NCI-H1092 treated with DMSO at 0.1 percent for 48 hours (cell line): ENCODE measurements around the gene TSC22D1.
A peak's percentile ranks its signal among the peaks of the same experiment; 100 is the strongest.

ENCODE experiments used
- DNase-seq: peaks from one replicate; lab custom pipeline; 2025; lab: John Stamatoyannopoulos, UW

Gene TSC22D1

GRCh38 chr13:44425815-44426078 lies 150.4 kb downstream of the TSC22D1 start:
- DNase-seq, result no peak

- peak; percentile 36 for DNase-seq
Measured at GRCh38 chr13:44425041-44425814, 150.9 kb downstream of the TSC22D1 start.

DNA sequence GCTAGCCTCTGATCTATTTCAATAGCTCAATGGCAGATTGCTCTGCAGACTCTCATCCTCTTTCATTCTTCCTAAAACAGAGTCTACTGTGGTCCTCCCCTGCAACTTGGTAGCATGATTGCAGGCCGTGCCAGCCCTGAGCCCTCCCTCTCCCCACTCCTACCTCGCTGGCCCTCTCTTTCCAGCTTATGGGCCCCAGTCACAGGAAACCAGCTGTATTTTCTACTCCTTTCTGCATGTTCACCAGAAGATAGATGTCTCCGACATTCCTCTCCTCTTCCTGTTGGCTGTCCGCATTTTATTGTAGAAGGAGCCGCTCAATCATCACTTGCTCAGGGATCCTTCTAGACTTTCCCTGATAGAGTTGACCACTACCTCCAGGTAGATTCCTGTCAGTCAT lies 152.3 kb downstream of the TSC22D1 start:
- no peak for DNase-seq

DNA sequence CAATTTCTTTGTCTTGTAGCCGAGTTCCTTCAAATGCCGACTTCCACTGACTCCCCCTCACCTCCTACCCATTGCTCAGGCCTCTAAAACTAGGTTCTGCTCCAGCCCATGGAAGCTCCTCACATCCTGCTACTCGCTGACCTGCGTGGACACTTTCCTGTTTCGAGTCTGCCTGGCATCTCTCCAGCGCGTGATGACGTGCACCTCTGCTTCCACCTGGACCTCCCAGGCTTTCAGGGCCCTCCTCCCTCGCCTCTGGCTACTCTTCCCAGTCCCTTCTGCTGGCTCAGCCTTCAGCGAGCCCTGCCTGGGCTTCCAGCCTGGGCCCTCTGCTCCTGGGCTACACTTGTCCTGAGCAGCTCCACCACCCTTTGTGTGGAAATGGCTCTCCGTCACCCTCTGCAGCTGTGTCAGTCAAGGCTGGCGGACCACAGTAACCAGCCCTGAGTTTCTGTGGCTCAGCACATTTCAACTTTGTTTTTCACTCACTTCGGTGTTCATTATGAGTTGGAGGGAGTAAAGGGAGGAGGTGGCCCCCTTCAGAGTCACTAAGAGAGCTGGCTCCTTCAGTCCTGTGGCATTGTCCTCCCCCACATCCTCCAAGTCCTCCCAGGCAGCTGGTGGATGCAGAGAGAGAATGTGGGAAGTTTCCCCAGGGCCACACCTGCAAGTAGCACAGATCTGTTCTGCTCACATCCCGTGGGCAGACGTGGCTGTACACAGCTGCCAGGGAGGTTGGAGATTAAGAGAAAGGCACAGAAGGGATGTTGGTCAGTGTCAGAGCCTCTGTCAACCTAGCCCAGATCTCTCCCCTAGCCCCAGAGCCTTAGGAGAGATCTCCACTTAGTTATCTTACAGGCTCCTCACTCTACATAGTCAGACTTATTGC lies 153.1 kb downstream of the TSC22D1 start:
- no peak for DNase-seq

DNA sequence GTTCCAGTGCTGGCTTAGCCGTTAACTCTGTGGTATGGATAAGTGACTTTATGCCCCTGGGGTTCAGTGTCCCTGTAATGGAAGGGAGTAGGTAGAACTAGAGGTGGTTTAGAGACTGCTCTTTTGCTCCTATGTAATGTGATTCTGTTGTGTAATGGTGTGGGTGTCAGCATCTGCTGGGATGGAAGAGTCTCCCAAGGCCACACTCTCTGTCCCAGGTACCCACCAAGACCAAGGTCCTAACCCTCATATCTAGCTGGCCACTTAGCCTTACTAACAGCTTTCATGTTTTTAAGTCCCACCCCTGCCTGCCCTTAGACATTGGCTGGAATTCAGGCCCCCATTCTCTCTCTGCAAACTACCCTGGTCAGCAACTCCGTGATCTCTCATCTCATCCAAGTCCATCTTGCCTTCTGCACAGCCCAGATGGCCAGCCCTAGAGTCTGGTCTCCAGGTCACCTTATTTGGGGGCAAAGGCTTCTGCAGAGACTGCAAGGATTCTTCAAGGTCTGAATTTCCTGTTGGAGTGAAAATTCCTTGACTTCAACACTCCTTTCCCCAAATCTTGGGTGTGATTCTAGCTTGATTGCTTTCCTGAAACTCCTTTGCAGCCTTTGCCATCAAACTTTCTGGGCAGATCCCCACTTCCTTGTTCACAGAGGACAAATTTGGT lies 154.1 kb downstream of the TSC22D1 start:
- no peak for DNase-seq

DNA sequence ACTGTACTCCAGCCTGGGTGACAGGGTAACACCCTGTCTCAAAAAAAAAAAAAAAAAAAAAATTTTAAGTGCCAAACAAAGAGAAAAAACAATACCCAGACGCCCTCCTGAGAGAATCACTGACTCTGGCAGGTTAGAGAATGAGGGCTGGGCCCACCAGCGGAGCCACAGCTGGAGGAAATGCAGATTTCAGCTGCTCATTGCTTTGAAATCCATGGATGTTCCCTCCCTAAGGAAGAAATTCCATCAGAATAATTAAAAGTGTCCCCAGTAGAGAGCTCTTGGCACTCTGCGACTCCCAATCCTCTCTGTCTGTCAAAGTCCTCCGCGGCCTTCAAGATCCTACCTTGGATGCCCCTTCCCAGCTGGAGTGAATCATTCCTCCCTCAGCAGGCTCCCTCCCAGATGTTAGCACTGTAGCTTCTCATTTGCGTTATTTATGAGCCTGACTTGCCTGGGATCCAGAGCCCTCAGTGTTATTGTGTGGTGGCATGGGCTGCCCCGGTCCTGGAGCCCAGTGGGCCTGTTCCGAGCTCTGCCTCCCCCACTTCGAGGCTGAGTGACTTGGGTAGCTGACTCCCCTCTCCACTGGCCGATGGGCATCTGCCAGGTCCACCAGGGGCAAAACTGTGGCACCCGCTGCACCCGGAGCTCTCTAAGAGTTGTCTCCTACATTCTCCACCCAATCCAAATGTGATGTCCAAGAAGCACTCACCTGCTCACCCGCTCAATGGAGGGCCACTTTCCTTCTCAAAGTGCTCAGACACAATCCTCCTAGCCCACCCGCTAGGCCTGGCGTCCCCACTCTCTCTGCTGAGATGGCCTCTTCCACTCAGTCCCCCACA lies 155.5 kb downstream of the TSC22D1 start:
- no peak for DNase-seq

GRCh38 chr13:44417876-44418275 lies 158.3 kb downstream of the TSC22D1 start:
- DNase-seq, result no peak

GRCh38 chr13:44417446-44417845 lies 158.7 kb downstream of the TSC22D1 start:
- no peak for DNase-seq

DNA sequence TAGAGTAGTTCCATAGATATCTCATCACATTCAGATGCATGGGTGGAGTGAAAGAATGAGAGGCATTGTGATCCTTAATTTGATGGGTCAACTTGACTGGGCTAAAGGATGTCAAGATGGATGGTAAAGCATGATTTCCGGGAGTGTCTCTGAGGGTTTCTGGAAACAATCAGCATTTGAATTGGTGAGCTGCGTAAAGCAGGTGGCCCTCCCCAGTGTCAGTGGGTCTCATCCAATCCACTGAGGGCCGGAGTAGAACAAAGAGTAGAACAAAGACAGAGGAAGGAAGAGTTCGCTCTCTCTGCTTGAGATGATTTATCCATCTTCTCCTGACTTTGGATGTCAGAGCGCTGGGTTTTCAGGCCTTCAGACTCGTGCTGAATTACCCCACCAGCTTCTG lies 159.4 kb downstream of the TSC22D1 start:
- no peak for DNase-seq

- no peak for DNase-seq
Measured at GRCh38 chr13:44416301-44416700, 159.8 kb downstream of the TSC22D1 start.

DNA sequence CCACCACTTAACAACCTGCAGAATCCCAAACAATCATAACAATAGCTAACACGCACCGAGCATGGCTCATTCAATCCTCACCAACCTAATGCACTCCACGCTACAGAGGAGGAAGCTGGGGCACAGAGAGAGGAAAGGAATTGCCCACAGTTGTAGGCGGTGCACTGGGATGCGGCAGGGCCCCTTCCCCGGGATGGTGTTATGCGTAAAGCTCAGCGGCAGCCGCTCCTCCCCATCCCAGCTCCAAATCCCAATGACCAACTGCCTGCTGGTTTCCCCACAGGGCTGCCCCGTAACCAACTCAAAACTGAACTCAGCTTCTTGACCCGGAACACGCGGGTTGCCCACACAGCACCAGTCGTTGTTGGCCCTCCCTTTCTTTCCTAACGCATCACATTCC lies 160.3 kb downstream of the TSC22D1 start:
- no peak for DNase-seq

- DNase-seq, result no peak
Measured at GRCh38 chr13:44414716-44415115, 161.4 kb downstream of the TSC22D1 start.

- no peak for DNase-seq
Measured at GRCh38 chr13:44413095-44413494, 163.0 kb downstream of the TSC22D1 start.

DNA sequence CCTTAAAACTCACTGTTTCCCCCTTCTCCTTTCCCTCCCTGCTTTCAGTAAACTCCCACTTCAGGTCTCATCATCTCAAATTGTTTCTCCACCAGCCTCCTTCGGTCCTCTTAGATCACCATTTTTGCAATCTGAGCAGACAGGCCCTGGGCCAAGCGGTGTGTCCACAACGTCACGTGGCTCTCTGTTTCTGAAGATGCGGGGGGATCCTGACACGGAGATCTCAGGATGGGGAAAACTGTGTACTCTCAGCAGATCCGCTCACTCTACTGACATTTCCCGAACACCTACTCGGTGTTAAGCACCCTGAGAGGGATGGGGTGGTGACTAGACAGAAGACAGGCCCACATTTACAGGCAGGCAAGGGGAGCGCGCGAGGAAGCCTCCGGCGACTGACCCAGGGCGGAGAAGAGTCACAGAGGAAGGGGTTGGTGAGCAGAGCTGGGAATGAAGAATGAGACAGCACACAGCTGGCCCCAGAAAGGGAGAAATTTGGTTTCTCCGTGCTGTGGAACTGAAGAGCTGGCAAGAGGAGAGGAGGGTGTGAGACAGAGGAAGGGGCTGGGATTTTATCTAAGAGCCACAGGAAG lies 163.7 kb downstream of the TSC22D1 start:
- no peak for DNase-seq

DNA sequence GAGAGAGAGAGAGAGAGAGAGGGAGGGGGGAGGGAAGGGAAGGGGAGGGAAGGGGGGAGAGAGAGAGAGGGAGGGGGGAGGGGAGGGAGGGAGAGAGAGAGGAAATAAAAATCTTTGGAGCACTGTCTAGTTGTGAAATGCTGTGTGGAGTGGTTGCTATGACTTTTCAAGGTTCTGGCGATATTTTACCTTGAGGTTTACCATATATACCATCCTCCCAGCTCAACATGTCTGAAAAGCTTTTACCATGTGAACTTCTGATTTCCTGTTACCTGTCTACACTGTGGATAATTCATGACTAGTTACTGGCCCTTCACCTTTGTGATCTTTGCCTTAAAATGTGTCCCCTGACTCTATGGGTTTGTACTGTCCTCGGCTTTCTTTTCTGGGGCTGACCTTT lies 164.3 kb downstream of the TSC22D1 start:
- no peak for DNase-seq

- DNase-seq, result no peak
Measured at GRCh38 chr13:44410328-44410859, 165.7 kb downstream of the TSC22D1 start.

DNA sequence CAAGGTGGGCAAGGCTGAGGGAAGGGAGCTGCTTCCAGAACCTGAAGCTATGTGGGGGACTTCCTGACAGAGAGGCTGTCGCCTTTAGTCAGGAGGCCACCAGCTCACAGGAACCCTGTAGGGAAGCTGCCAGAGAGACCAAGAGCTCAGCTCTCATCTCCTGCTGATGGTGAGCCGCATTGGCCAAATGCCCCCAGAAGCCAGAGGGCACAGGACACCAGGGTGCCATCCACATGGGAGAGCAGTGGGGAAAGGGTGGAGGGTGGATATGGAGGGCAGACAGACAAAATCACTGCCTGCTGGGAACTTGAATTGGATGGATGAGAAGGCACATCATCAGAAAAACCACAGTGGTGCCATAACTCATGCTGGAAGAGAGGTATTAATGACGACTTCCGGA lies 166.5 kb downstream of the TSC22D1 start:
- DNase-seq, result no peak

DNA sequence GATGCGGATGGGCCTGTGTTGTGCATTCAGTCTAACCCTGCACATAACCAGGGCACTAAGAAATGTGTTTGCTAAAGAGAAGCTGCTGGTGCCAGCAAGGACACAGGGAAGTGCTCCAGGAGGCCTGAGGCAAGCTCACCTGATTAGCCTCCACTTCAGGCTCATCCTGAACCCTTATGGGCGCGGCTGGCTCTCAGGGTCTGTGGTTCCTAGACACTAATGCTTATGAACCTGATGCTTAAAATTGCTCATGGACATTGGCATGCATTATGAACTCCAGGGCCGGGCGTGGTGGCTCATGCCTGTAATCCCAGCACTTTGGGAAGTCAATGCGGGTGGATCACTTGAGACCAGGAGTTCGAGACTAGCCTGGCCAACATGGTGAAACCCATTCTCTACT lies 168.2 kb downstream of the TSC22D1 start:
- no peak for DNase-seq

GRCh38 chr13:44407379-44407778 lies 168.8 kb downstream of the TSC22D1 start:
- DNase-seq, result no peak

DNA sequence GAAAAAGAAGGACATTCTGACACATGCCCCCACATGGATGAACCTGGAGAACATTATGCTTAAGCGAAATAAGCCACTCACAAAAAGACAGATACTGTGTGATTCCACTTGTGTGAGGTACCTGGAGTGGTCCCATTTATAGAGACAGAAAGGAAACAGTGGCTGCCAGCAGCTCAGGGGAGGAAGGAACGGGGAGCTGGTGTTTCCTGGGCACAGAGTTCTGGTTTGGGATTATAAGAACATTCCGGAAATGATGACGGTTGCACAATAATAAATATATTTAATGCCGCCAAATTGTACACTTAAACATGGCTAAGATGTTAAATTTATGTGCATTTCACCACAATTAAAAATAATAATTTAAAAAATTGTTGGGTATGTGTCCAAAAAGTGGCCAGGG lies 169.5 kb downstream of the TSC22D1 start:
- DNase-seq, result no peak
